Activated B cell treated with CpG ODN at 0.5 μM for 24 hours (primary cell): ENCODE data around the gene NELFCD. TPM values are rescaled to one million over a fixed set of nuclear protein-coding genes. Genes with fewer than 3 reads are reported as not detected.
A peak's percentile ranks its signal among the peaks of the same experiment; 100 is the strongest.

Experiments
- ATAC-seq: fragments of 200-7000 bp; cut with Tn5 transposase; one replicate; pipeline ENCODE4 v1.10.0; 2021; ENCODE audit warnings: low read depth, mild to moderate bottlenecking, moderate library complexity
- CTCF ChIA-PET: fragments of 350-600 bp; sonication (Branson Sonifier 250); formaldehyde crosslinking; loops from one replicate; lab custom pipeline; 2021; ENCODE audit warnings: antibody characterized with exemption; lab: Charles Lee
- POLR2A ChIA-PET: fragments of 350-600 bp; sonication (Branson Sonifier 250); formaldehyde crosslinking; loops from one replicate; lab custom pipeline; 2021; ENCODE audit warnings: antibody characterized with exemption; lab: Charles Lee
- DNase-seq: peaks from one replicate; pipeline ENCODE4 v3.0.0; 2022
- H3K27ac Mint-ChIP-seq: one replicate; pipeline ENCODE4 v1.8.0; 2020; ENCODE audit warnings: mixed read lengths
- H3K27me3 Mint-ChIP-seq: one replicate; pipeline ENCODE4 v1.8.0; 2021; ENCODE audit warnings: mixed read lengths
- H3K36me3 Mint-ChIP-seq: one replicate; pipeline ENCODE4 v1.8.0; 2021; ENCODE audit warnings: low read depth, mixed read lengths
- H3K4me1 Mint-ChIP-seq: one replicate; pipeline ENCODE4 v1.8.0; 2021; ENCODE audit warnings: mixed read lengths
- H3K4me3 Mint-ChIP-seq: one replicate; pipeline ENCODE4 v1.8.0; 2020; ENCODE audit warnings: mild to moderate bottlenecking, mixed read lengths
- H3K9me3 Mint-ChIP-seq: one replicate; pipeline ENCODE4 v1.8.0; 2020; ENCODE audit warnings: mixed read lengths
- intact Hi-C: fragments of 100-400 bp; cut with micrococcal nuclease; formaldehyde crosslinking; loops from one replicate; pipeline ENCODE4 v1.15.1; 2024
- total RNA-seq: library from RNA; stranded (reverse); gene quantifications from 2 replicates; pipeline ENCODE4 v1.2.3, GENCODE V29; 2022
- TF ChIP-seq, protein P1 (sequence below): fragments of 200-600 bp; IDR thresholded peaks from one replicate; pipeline ENCODE4 v1.8.0; 2022; ENCODE audit warnings: antibody characterized with exemption, mild to moderate bottlenecking

Gene NELFCD
- total RNA-seq, 1 donor from 2014 or later = 107 TPM

- H3K36me3 Mint-ChIP-seq = no peaks in the 10 kb centered on the region
- no peak for DNase-seq
- H3K27ac Mint-ChIP-seq = no peak overlapping the region
- ATAC-seq = no peak
- TF ChIP-seq, protein P1, sequence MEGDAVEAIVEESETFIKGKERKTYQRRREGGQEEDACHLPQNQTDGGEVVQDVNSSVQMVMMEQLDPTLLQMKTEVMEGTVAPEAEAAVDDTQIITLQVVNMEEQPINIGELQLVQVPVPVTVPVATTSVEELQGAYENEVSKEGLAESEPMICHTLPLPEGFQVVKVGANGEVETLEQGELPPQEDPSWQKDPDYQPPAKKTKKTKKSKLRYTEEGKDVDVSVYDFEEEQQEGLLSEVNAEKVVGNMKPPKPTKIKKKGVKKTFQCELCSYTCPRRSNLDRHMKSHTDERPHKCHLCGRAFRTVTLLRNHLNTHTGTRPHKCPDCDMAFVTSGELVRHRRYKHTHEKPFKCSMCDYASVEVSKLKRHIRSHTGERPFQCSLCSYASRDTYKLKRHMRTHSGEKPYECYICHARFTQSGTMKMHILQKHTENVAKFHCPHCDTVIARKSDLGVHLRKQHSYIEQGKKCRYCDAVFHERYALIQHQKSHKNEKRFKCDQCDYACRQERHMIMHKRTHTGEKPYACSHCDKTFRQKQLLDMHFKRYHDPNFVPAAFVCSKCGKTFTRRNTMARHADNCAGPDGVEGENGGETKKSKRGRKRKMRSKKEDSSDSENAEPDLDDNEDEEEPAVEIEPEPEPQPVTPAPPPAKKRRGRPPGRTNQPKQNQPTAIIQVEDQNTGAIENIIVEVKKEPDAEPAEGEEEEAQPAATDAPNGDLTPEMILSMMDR = no peak
- POLR2A ChIA-PET = interaction anchor here (0.6 to 0.7 kb wide), 2 partner anchors 34 to 69 kb away, joined by 3 to 4 read pairs; partner anchors contain the start of gene PRELID3B
- H3K9me3 Mint-ChIP-seq = peaks cover 7% of the 10 kb centered on the region
- intact Hi-C loops = no loop called here
- H3K4me1 Mint-ChIP-seq = peaks cover 25% of the 10 kb centered on the region
- CTCF ChIA-PET = no interaction called here
- H3K27me3 Mint-ChIP-seq = no peaks in the 10 kb centered on the region
- no peak overlapping the region for H3K4me3 Mint-ChIP-seq
Observed at GRCh38 chr20:58973179-58973578, 7.9 kb upstream of the NELFCD start.

DNA sequence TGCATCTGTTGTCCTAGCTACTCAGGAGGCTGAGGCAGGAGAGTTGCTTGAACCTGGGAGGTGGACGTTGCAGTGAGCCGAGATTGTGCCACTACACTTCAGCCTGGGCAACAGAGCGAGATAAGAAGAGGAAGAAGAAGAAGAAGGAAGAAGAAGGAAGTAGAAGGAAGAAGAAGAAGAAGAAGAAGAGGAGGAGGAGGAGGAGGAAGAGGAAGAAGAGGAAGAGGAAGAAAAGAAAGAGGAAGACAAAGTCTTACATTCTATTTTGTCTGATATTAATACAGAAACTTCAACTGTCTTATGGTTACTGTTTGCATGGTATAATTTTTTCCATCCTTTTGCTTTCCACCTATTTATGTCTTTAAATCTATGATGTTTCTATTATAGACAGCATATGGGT lies 7.2 kb upstream of the NELFCD start:
- TF ChIP-seq, protein P1 = no peak
- H3K27me3 Mint-ChIP-seq = no peaks in the 10 kb centered on the region
- ChIA-PET POLR2A (interaction anchor here (0.6 to 0.7 kb wide), 2 partner anchors 69 to 70 kb away, joined by 3 read pairs; partner anchors contain the start of gene PRELID3B), CTCF (no interaction called here)
- DNase-seq (no peak), ATAC-seq (no peak)
- H3K36me3 Mint-ChIP-seq = no peaks in the 10 kb centered on the region
- H3K4me3 Mint-ChIP-seq = peak overlapping the region; percentile 20
- intact Hi-C loops = no loop called here
- H3K27ac Mint-ChIP-seq = peak overlapping the region; percentile 60
- H3K4me1 Mint-ChIP-seq = peaks cover 31% of the 10 kb centered on the region
- peaks cover 7% of the 10 kb centered on the region for H3K9me3 Mint-ChIP-seq

DNA sequence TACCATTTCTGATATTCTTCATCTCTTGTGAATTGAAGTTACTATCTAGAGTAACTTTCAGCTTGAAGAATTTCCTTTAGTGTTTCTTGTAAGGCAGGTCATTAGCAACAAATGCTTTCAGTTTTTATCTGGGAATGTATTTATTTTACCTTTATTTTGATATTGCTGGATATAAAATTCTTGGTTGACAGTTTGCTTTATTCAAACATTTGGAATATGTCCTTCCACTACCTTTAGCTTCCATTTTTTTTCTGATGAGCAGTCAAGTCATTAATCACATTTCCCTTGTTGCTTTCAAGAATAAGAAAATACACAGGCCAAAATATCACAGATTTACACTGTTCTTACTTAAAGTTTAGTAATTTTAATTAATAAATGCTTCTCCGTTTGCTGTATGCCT lies 5.7 kb upstream of the NELFCD start:
- Mint-ChIP-seq H3K4me3 (no peak overlapping the region), H3K4me1 (peaks cover 23% of the 10 kb centered on the region), H3K36me3 (no peaks in the 10 kb centered on the region), H3K9me3 (peaks cover 7% of the 10 kb centered on the region), H3K27me3 (no peaks in the 10 kb centered on the region), H3K27ac (no peak overlapping the region)
- no peak for DNase-seq
- ChIA-PET CTCF (no interaction called here), POLR2A (no interaction called here)
- ATAC-seq = no peak
- intact Hi-C loops = no loop called here
- TF ChIP-seq, protein P1 = no peak

GRCh38 chr20:58976061-58976730 lies 4.9 kb upstream of the NELFCD start:
- H3K9me3 Mint-ChIP-seq = peaks cover 7% of the 10 kb centered on the region
- ChIA-PET CTCF (no interaction called here), POLR2A (no interaction called here)
- H3K36me3 Mint-ChIP-seq = no peaks in the 10 kb centered on the region
- TF ChIP-seq, protein P1 = no peak
- no peak for DNase-seq
- intact Hi-C loops = no loop called here
- H3K27me3 Mint-ChIP-seq = no peaks in the 10 kb centered on the region
- no peak overlapping the region for H3K27ac Mint-ChIP-seq
- H3K4me1 Mint-ChIP-seq = peaks cover 21% of the 10 kb centered on the region
- ATAC-seq = no peak
- no peak overlapping the region for H3K4me3 Mint-ChIP-seq

GRCh38 chr20:58978351-58979190 lies 2.5 kb upstream of the NELFCD start:
- intact Hi-C loops = no loop called here
- DNase-seq = no peak
- ChIA-PET POLR2A (interaction anchor here (0.6 to 1.6 kb wide), 10 partner anchors 8 to 90 kb away, joined by 3 to 9 read pairs (median 4); partner anchors contain the start of gene ATP5F1E), CTCF (interaction anchor here (0.6 kb wide), 1 partner anchor 12 kb away, joined by 3 read pairs; no protein-coding TSS in a partner anchor)
- TF ChIP-seq, protein P1 = no peak
- ATAC-seq = no peak
- Mint-ChIP-seq H3K9me3 (peaks cover 7% of the 10 kb centered on the region), H3K36me3 (peaks cover 3% of the 10 kb centered on the region), H3K27me3 (no peaks in the 10 kb centered on the region), H3K4me1 (peaks cover 37% of the 10 kb centered on the region), H3K4me3 (peak overlapping the region; percentile 58), H3K27ac (peak overlapping the region; percentile 36)
